ENCODE measurements around the gene KAZN.

KAZN gene

GRCh38 chr1:15107058-15107687 lies 508.7 kb downstream of the KAZN start:
- no peak for DNase-seq

DNA sequence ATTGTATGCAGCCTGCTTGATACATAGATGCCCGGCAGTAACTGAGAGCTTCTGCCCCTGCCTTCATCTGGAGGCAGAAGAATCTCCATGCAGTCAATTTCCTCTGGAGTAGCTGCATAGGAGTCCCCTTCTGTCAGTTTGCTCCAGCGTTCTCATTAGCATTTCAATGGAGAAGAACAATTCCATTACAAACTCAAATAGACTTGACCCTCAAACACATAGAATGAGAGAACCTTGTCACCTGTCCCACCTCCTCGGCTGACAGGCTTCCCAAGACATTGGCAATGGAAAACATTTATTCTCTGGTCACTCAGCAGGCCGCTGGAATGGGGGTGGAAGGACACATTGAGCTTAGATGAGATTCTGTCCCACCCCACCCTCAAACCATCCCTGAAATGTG lies 509.4 kb downstream of the KAZN start:
- DNase-seq: no peak

DNA sequence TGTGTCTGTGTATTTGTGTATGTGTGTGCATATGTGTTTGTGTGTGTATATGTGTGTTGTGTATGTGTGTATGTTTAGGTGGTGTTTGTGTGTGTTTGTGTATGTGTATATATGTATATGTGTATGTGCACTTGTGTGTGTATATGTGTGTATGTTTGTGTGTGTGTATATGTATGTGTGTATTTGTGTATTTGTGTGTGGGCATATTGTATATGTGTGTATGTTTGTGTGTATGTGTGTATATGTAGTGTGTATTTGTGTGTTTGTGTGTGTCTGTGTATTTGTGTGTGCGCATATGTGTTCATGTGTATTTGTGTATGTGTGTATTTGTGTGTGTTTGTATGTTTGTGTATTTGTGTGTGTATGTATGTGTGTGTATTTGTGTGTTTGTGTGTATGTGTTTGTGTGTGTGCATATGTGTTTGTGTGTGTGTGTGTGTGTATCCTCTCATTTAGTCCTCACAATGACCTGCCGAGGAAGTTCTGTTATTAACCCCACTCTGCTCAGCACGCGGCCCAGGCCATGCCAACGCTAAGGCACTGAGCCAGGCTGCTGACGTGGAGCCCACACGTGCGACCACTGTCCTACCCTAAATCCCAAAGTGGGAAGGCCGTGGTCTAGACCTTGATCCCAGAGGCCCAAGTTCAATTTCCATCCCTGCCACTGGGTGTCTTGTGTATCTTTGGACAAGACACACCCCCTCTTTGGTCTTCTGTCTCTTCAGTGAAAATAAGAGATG lies 511.8 kb downstream of the KAZN start:
- no peak for DNase-seq

DNA sequence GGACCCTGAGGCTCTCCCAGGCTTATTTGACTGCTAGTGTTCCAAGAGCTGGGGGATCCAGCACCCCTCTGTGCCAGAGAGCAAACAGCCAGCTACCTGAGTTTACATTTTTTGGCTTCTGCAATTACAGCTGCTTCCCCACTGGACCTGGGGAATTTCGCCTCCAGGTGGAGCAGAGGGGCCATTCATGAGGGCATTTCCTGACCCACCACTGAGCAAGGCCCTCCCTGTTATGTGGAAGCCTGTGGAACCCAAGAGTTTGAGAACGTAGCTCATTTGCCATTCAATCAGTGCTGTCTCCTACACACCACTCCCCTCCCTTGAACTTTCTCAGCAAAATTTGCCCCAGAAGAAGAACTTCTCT lies 512.4 kb downstream of the KAZN start:
- DNase-seq: no peak

GRCh38 chr1:15113146-15113545 lies 514.7 kb downstream of the KAZN start:
- no peak for DNase-seq

GRCh38 chr1:15114884-15115283 lies 516.4 kb downstream of the KAZN start:
- DNase-seq: no peak

DNA sequence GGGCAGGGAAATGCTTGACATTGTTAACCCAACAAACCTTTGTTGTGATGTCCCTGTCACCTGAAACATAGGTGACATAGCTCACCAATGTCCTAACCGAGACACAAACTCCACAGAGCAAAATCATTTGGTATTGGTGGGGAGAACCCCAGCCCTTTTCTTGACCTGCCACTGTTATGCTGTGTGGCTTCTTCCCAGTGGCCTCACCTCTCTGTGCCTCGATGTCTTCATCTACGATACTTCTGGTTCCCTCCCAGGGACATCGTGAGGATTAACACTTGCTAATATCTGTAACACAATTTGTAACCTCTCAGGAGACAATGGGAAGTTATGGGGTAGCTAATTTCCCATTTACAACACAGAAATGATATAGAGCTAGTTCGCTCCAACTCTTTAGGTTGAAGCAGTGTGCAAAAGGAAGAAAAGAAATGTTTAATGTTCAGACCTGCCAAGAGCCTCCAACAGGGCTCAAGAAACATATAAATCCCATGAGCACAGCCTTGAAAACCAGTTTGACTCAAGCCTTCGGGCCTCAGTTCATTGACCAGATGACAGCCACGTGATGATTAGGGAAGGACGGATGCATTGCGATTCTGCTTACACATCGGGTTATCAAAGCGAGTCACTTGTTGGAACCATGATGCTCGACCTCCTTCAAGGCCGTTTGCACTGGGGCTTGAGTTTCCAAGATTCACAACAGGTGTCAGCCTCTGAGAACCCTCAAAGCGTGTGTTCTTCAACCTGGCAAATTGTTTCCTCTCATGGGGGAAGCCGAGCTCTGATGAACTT lies 517.3 kb downstream of the KAZN start:
- DNase-seq: no peak

DNA sequence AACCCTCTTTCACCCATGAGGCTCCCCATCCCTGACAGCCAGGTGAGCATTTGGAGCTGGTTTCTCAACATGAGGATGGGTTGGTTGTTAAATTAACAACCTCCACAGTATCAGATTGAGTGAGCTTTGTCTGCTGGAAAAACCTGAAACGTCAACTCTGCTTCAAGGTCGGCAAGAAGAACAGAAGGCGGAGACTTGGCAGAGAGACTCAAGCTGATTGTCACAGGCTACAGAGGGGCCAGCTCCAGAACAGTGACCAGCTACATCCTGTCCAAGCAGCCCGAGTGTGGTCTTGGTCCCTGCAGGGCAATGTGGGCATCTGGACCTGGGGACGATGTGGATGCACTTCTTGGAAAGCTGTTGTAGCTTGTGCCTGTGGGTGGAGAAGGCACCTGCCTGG lies 518.5 kb downstream of the KAZN start:
- no peak for DNase-seq

DNA sequence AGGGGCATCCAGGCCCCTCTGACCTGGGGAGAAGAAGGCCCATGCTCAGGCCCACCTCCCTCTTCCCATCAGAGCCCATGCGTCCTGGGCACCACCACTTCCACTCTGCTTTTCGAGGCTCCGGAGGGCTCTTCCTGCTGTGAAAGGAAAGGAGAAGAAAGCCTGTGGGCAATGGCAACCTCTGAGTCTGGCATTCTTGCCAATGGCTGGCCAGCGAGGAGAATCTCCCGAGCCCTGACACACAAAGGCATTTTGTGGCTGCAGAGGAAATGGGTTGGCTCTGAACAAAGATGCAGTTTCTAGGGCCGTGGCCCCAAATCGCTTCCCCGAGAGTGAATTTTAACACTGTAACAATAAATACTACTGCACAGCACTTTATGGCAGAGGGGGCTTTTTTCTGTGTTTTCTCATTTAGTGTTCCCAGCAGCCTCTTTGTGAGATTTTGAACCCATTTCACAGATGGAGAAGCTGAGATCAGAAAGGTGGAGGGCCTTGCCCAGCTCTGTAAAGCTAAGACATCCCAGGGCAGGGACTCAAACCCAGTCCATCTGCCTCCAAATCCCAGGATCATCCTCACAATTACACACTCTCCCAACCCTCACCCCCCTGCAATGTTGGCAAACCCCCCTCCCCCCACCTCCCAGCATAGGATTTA lies 519.3 kb downstream of the KAZN start:
- DNase-seq: no peak

DNA sequence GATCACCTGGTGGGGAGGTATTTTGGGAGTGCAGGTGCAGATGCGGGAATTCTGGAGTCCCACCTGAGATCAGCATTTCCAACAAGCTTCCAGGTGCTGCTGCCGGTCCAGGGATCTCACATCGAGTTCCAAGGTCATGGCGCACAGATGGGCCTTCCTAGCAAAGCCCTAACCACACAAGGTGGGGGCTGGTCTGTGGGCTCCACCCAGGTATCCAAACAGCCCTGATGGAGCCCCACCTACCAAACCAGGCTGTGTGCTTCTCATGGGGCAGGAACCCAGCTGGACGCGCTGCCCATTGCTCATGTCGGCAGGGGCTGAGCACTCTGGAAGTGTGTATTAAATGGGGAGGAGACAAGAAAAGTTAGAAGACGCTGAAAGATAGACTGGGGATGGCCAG lies 520.1 kb downstream of the KAZN start:
- DNase-seq: no peak

GRCh38 chr1:15120251-15120945 lies 521.9 kb downstream of the KAZN start:
- DNase-seq: no peak

DNA sequence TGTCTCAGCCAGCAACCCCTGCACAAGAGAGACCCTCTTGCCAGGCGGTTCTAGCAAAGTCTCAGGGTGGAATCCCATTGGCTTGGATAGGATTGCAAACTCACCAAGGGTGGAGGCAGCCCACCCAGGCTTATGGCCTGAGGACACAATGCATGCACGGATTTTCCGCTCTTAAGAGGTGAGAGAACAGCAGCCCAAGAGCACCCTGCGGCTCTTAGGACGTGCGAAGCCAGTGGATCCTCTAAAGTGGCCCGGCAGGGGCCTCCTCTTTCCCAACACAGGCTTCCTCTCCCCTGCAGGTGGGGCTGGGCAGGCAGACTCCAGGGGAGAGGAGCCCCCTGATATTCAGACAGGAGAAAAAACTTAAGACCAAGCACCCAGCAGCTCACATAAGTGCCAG lies 523.8 kb downstream of the KAZN start:
- no peak for DNase-seq

- DNase-seq: no peak
Measured at GRCh38 chr1:15123270-15123669, 524.8 kb downstream of the KAZN start.

DNA sequence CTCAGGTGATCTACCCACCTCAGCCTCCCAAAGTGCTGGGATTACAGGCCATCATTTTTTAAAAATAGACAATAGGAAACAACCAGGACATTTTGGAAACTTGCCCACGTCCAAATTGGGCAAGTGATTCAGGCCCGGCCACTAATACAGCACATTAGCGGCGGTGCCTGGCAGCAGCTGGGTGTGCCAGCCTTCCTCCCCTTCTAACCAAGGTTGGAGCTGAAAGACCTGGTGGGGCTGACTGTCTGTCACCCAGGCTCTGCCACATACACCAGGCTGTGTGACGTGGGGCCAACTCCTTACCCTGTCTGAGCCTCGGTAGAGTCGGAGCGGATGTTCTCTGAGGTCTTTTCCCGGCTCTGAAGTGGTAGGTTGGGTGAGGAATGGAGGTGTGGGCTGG lies 525.4 kb downstream of the KAZN start:
- DNase-seq: no peak

DNA sequence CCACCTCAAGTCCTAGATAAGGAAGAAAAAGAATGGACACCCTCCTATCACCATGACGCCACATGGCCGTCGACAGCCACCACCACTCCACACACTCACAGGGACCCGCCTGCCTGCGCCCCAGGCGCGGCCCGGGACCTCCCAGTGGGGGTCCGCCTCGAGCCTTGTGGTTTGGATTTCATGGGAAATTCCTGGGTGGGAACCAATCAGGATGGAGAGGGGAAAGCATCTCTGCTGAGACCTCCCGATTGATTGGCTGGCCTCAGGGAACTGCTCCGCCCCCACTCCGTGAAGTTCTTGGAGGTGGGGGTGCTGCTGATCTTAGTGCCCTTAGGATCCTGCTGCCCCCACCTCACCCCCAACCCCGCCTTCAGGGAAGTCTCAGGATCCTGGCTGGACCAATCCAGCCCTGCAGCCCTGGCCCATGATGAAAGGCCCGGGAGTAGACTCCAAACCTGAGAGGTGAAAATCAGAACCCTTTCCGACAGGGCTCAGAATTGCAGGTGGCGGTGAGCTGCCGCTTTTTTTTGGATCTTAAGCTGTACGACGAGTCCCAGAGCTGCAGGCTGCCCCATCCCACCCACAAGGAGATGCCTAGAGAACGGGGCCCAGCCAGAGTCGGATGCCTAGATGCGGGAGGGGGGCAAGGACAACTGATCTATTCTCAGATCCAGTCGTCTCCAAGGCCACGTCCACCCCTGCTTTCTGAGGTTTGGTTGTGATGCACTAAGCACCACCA lies 526.0 kb downstream of the KAZN start:
- no peak for DNase-seq

- no peak for DNase-seq
Measured at GRCh38 chr1:15125101-15125745, 526.7 kb downstream of the KAZN start.

DNA sequence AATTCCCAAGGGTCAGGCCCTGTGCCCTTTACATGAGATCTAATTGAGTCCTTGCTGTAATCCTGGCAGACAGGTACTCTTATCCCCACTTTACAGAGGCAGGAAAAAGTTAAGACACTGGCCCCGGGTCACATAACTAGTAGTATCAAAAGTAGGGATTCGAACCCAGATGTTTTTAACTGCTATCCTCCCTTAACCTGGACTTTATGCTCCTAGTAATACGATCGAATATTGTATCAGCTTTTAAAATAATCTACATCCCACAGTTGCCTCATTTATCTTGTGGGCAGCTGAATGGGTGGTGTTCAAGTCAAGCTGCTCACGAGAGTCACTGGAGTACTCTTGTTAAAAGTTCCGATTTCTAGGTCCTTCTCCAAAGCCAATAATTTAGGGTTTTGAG lies 529.6 kb downstream of the KAZN start:
- DNase-seq: no peak

- DNase-seq: peak; percentile 70
Measured at GRCh38 chr1:15128520-15129313, 530.2 kb downstream of the KAZN start.

- no peak for DNase-seq
Measured at GRCh38 chr1:15129944-15130343, 531.5 kb downstream of the KAZN start.

DNA sequence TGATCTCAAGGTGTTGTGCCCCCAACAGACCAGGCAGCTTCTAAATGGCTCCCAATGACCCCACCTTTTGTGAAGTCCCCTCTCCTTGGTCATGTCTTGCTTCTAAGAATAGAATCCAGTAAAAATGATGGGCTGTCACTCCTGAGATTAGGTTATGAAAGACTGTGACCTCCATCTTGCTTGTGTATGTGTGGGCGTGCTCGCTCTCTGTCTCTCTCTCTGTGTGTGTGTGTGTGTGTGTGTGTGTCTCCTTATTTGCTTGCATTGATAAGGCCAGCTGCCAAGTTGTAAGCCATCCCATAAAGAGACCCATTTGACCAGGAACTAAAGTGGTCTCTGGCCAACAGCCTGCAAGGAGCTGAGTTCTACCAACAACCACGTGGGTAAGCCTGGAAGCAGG lies 532.1 kb downstream of the KAZN start:
- DNase-seq: no peak

- DNase-seq: no peak
Measured at GRCh38 chr1:15132965-15133364, 534.5 kb downstream of the KAZN start.

Measured in EL (cell line).